H1 (cell line): ENCODE measurements around the gene CAMK2B. TPM values are rescaled to one million over a fixed set of nuclear protein-coding genes. Genes with fewer than 3 reads are reported as not detected.

Experiments used
- CBX8 ChIP-seq: fragments of 300-800, 300-1000 bp; sonication (generic); IDR thresholded peaks from 2 replicates; pipeline ENCODE4 v1.7.1; 2016; ENCODE audit warnings: low read depth, low read length, borderline replicate concordance
- EP300 ChIP-seq, 2 experiments: IDR thresholded peaks; 1 replicate in 1 of 2; 2 replicates in 1 of 2; pipeline ENCODE4 v1.6.1; 2011 to 2012; ENCODE audit warnings: low read depth in 2 of 2, low read length in 2 of 2, mild to moderate bottlenecking in 2 of 2, borderline replicate concordance in 1 of 2, inconsistent platforms in 1 of 2, moderate library complexity in 1 of 2
- EZH2 ChIP-seq: fragments of 200-600 bp; sonication (generic); IDR thresholded peaks from 2 replicates; pipeline ENCODE4 v1.7.1; 2012; ENCODE audit warnings: low read depth, mild to moderate bottlenecking, moderate library complexity, low read length, inconsistent platforms; ENCODE audit not compliant: severe bottlenecking
- GTF2F1 ChIP-seq: IDR thresholded peaks from 2 replicates; pipeline ENCODE4 v1.6.1; 2012; ENCODE audit warnings: low read depth, low read length, improper control_type of control experiment, borderline replicate concordance
- HDAC6 ChIP-seq: IDR thresholded peaks from one replicate; pipeline ENCODE4 v1.7.1; 2012; ENCODE audit warnings: low read depth, mild to moderate bottlenecking, inconsistent platforms, low read length, moderate library complexity
- PHF8 ChIP-seq: fragments of 200-600 bp; sonication (generic); conservative IDR thresholded peaks from 2 replicates; pipeline ENCODE4 v1.7.1; 2012; ENCODE audit warnings: low read depth, mild to moderate bottlenecking, inconsistent platforms, low read length, moderate library complexity
- POLR2AphosphoS5 ChIP-seq: IDR thresholded peaks from 2 replicates; pipeline ENCODE4 v1.6.1; 2011; ENCODE audit warnings: low read depth, low read length
- RAD21 ChIP-seq, 2 experiments: IDR thresholded peaks in 1 of 2; conservative IDR thresholded peaks in 1 of 2; 2 replicates each; pipeline ENCODE4 v1.6.1; 2011; ENCODE audit warnings: low read depth in 2 of 2, low read length in 2 of 2, improper control_type of control experiment in 1 of 2, inconsistent platforms in 1 of 2, mild to moderate bottlenecking in 1 of 2, moderate library complexity in 1 of 2
- polyA plus RNA-seq, 7 experiments: library from polyadenylated mRNA; depleted of rRNA in 3 of 7; stranded (reverse) in 5 of 7; unstranded in 2 of 7; fragments of >200 nt in 5 of 7; fragments of 200-250 nt in 2 of 7; gene quantifications; 1 replicate in 5 of 7; 2 replicates in 1 of 7; 4 replicates in 1 of 7; pipeline versions ENCODE4 v1.2.1 to v1.2.3, GENCODE V29; 2011 to 2013; ENCODE audit warnings: missing spikeins in 2 of 7, mixed read lengths in 2 of 7
- total RNA-seq: library from RNA; stranded (reverse); fragmentation: NEBNext Ultra II Directional; extraction: Animal tissue kit (Norgen Biotek cat#: 25700); gene quantifications from 2 replicates; pipeline ENCODE4 v1.2.1, GENCODE V29; 2021
- TF ChIP-seq, protein P1 (sequence below): fragments of 300-600 bp; sonication (generic); IDR thresholded peaks from 2 replicates; pipeline ENCODE4 v1.7.1; 2012; ENCODE audit warnings: low read length, moderate library complexity, mild to moderate bottlenecking, inconsistent platforms; ENCODE audit not compliant: insufficient replicate concordance

Gene CAMK2B
- total and polyA plus RNA-seq, 2 of the 8 experiments (the other 6 are each of a cell fraction or from before 2014, with no cell fraction given), result 0.05 to 0.15 TPM

DNA sequence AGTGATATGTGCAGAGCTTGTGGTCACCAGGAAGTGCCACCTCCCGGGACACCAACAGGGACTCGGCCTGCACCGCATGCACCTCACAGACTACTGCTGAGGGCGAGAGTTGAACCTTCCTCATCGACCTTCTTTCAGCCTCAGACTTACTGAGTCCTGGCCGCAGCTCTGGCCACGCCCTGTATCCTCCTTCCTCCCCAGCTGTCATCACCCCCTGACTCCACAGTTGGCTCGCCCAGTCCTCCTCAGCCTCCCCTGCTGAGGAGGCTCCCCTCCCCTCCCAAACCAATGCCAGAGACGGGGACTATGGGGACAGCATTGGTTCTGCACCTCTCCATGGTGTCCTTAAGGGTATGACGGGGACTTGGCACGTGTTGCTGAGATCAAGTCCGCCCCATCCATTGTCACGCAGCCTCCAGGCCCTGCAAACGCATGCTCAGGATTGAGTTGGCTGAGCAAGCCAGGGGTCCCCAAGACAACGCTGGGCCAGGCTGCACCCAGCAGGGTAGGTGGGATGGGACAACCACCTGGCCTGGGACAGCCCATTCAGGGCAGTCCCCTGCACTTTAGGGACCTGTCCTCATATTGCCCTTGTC is 75.7 kb downstream of the CAMK2B start (continued):
- TF ChIP-seq, protein P1, sequence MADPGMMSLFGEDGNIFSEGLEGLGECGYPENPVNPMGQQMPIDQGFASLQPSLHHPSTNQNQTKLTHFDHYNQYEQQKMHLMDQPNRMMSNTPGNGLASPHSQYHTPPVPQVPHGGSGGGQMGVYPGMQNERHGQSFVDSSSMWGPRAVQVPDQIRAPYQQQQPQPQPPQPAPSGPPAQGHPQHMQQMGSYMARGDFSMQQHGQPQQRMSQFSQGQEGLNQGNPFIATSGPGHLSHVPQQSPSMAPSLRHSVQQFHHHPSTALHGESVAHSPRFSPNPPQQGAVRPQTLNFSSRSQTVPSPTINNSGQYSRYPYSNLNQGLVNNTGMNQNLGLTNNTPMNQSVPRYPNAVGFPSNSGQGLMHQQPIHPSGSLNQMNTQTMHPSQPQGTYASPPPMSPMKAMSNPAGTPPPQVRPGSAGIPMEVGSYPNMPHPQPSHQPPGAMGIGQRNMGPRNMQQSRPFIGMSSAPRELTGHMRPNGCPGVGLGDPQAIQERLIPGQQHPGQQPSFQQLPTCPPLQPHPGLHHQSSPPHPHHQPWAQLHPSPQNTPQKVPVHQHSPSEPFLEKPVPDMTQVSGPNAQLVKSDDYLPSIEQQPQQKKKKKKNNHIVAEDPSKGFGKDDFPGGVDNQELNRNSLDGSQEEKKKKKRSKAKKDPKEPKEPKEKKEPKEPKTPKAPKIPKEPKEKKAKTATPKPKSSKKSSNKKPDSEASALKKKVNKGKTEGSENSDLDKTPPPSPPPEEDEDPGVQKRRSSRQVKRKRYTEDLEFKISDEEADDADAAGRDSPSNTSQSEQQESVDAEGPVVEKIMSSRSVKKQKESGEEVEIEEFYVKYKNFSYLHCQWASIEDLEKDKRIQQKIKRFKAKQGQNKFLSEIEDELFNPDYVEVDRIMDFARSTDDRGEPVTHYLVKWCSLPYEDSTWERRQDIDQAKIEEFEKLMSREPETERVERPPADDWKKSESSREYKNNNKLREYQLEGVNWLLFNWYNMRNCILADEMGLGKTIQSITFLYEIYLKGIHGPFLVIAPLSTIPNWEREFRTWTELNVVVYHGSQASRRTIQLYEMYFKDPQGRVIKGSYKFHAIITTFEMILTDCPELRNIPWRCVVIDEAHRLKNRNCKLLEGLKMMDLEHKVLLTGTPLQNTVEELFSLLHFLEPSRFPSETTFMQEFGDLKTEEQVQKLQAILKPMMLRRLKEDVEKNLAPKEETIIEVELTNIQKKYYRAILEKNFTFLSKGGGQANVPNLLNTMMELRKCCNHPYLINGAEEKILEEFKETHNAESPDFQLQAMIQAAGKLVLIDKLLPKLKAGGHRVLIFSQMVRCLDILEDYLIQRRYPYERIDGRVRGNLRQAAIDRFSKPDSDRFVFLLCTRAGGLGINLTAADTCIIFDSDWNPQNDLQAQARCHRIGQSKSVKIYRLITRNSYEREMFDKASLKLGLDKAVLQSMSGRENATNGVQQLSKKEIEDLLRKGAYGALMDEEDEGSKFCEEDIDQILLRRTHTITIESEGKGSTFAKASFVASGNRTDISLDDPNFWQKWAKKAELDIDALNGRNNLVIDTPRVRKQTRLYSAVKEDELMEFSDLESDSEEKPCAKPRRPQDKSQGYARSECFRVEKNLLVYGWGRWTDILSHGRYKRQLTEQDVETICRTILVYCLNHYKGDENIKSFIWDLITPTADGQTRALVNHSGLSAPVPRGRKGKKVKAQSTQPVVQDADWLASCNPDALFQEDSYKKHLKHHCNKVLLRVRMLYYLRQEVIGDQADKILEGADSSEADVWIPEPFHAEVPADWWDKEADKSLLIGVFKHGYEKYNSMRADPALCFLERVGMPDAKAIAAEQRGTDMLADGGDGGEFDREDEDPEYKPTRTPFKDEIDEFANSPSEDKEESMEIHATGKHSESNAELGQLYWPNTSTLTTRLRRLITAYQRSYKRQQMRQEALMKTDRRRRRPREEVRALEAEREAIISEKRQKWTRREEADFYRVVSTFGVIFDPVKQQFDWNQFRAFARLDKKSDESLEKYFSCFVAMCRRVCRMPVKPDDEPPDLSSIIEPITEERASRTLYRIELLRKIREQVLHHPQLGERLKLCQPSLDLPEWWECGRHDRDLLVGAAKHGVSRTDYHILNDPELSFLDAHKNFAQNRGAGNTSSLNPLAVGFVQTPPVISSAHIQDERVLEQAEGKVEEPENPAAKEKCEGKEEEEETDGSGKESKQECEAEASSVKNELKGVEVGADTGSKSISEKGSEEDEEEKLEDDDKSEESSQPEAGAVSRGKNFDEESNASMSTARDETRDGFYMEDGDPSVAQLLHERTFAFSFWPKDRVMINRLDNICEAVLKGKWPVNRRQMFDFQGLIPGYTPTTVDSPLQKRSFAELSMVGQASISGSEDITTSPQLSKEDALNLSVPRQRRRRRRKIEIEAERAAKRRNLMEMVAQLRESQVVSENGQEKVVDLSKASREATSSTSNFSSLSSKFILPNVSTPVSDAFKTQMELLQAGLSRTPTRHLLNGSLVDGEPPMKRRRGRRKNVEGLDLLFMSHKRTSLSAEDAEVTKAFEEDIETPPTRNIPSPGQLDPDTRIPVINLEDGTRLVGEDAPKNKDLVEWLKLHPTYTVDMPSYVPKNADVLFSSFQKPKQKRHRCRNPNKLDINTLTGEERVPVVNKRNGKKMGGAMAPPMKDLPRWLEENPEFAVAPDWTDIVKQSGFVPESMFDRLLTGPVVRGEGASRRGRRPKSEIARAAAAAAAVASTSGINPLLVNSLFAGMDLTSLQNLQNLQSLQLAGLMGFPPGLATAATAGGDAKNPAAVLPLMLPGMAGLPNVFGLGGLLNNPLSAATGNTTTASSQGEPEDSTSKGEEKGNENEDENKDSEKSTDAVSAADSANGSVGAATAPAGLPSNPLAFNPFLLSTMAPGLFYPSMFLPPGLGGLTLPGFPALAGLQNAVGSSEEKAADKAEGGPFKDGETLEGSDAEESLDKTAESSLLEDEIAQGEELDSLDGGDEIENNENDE, result no peak
- TF ChIP-seq EP300 (IDR thresholded peaks at IDR 0.05; ENCODE audit: borderline replicate concordance in 1 of 2, low read depth in 2 of 2, low read length in 2 of 2) (no peak), RAD21 (IDR thresholded peaks at IDR 0.05 in 1 of 2, conservative IDR thresholded peaks at IDR 0.05 in 1 of 2; ENCODE audit: low read depth in 2 of 2, low read length in 2 of 2) (no peak), PHF8 (no peak), GTF2F1 (no peak), EZH2 (no peak), POLR2AphosphoS5 (no peak), HDAC6 (no peak), CBX8 (no peak)
